Loucy (cell line): ENCODE results near the gene ZFP36.

ENCODE experiments used
- H2AFZ ChIP-seq: fragments of 200-600 bp; sonication (generic); 2 replicates; pipeline ENCODE4 v1.6.0; 2016; ENCODE audit warnings: antibody characterized with exemption, mild to moderate bottlenecking, low read length, moderate library complexity
- H3F3A ChIP-seq: fragments of 200-600 bp; 2 replicates; pipeline ENCODE4 v1.6.0; 2016; ENCODE audit warnings: antibody characterized with exemption, low read depth, mild to moderate bottlenecking
- H3K27me3 ChIP-seq: fragments of 200-600 bp; sonication (generic); 2 replicates; pipeline ENCODE4 v1.6.1; 2014; ENCODE audit warnings: low read length, mild to moderate bottlenecking; ENCODE audit not compliant: insufficient read depth, poor library complexity, severe bottlenecking
- H3K36me3 ChIP-seq: fragments of 200-600 bp; sonication (generic); 2 replicates; pipeline ENCODE4 v1.6.1; 2016; ENCODE audit warnings: low read length; ENCODE audit not compliant: insufficient read depth
- H3K4me1 ChIP-seq: fragments of 200-600 bp; sonication (generic); 2 replicates; pipeline ENCODE4 v1.5.1; 2014; ENCODE audit warnings: low read length, mild to moderate bottlenecking; ENCODE audit not compliant: insufficient read depth, poor library complexity, severe bottlenecking
- H3K4me2 ChIP-seq: fragments of 200-600 bp; sonication (generic); 2 replicates; pipeline ENCODE4 v1.6.0; 2014; ENCODE audit warnings: antibody characterized with exemption, low read length, low read depth, mild to moderate bottlenecking; ENCODE audit not compliant: poor library complexity, severe bottlenecking
- H3K4me3 ChIP-seq: fragments of 200-600 bp; sonication (generic); 2 replicates; pipeline ENCODE4 v1.5.1; 2014; ENCODE audit warnings: low read length, mild to moderate bottlenecking, mixed read lengths; ENCODE audit not compliant: poor library complexity, severe bottlenecking
- H3K79me2 ChIP-seq: fragments of 200-600 bp; sonication (generic); 2 replicates; pipeline ENCODE4 v1.6.1; 2014; ENCODE audit warnings: low read length; ENCODE audit not compliant: insufficient read depth
- H3K9ac ChIP-seq: fragments of 200-600 bp; sonication (generic); 2 replicates; pipeline ENCODE4 v1.6.0; 2014; ENCODE audit warnings: mild to moderate bottlenecking, low read depth, low read length, moderate library complexity; ENCODE audit not compliant: poor library complexity, severe bottlenecking
- H3K9me2 ChIP-seq: fragments of 200-600 bp; sonication (generic); replicated peaks from 2 replicates; pipeline ENCODE4 v1.6.1; 2016; ENCODE audit warnings: low read depth, low read length, mixed read lengths
- H3K9me3 ChIP-seq: fragments of 200-600 bp; sonication (generic); 2 replicates; pipeline ENCODE4 v1.6.1; 2014; ENCODE audit warnings: mild to moderate bottlenecking, antibody characterized with exemption, low read length, low read depth; ENCODE audit not compliant: insufficient read depth
- H4K20me1 ChIP-seq: fragments of 200-600 bp; sonication (generic); 2 replicates; pipeline ENCODE4 v1.6.0; 2014; ENCODE audit warnings: antibody characterized with exemption, low read length, mild to moderate bottlenecking; ENCODE audit not compliant: insufficient read depth, poor library complexity, severe bottlenecking
- CTCF ChIP-seq: fragments of 200-600 bp; sonication (generic); conservative IDR thresholded peaks from 2 replicates; pipeline ENCODE4 v1.5.1; 2014; ENCODE audit warnings: mild to moderate bottlenecking, antibody characterized with exemption, low read length
- EZH2phosphoT487 ChIP-seq: fragments of 200-600 bp; IDR thresholded peaks from 2 replicates; pipeline ENCODE4 v1.6.1; 2018; ENCODE audit warnings: antibody characterized with exemption, mild to moderate bottlenecking, moderate library complexity, borderline replicate concordance

Gene ZFP36

DNA sequence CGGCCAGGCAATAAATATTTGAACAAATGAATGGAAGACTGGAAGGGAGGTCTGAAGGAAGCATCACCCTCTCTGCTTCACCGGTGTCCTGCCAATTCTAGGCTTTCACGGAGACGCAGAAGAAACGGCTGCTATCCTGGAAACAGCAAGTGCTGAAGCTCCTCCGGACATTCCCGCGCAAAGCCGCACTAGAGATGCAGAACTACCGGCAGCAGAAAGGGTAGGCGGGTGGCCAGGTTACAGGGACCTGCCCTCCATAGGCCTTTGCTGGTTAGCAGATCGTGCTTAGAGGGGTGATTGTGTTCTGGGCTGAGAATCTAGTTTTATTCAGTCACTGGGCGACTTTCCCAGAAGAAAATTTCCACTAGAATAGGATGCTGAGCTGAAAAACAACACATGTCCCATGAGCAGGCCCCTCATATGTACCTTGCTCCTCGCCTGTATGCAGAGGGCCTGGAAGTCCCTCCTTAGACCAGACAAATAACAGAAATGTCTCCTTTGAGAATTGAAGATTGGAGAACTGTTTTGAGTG, 26.7 kb upstream of the ZFP36 start:
- Histone ChIP-seq H2AFZ (no peak overlapping the region), H3K27me3 (no peaks in the 10 kb centered on the region), H3K4me3 (no peak overlapping the region), H3K9me3 (no peaks in the 10 kb centered on the region), H3K4me1 (no peaks in the 10 kb centered on the region), H3K36me3 (peaks cover 80% of the 10 kb centered on the region; the same call in 1 of the 2 replicates), H3F3A (no peaks in the 10 kb centered on the region), H3K9me2 (no peaks in the 10 kb centered on the region), H4K20me1 (no peaks in the 10 kb centered on the region), H3K9ac (no peak overlapping the region), H3K4me2 (no peak overlapping the region), H3K79me2 (no peaks in the 10 kb centered on the region)
- TF ChIP-seq EZH2phosphoT487: no peak

DNA sequence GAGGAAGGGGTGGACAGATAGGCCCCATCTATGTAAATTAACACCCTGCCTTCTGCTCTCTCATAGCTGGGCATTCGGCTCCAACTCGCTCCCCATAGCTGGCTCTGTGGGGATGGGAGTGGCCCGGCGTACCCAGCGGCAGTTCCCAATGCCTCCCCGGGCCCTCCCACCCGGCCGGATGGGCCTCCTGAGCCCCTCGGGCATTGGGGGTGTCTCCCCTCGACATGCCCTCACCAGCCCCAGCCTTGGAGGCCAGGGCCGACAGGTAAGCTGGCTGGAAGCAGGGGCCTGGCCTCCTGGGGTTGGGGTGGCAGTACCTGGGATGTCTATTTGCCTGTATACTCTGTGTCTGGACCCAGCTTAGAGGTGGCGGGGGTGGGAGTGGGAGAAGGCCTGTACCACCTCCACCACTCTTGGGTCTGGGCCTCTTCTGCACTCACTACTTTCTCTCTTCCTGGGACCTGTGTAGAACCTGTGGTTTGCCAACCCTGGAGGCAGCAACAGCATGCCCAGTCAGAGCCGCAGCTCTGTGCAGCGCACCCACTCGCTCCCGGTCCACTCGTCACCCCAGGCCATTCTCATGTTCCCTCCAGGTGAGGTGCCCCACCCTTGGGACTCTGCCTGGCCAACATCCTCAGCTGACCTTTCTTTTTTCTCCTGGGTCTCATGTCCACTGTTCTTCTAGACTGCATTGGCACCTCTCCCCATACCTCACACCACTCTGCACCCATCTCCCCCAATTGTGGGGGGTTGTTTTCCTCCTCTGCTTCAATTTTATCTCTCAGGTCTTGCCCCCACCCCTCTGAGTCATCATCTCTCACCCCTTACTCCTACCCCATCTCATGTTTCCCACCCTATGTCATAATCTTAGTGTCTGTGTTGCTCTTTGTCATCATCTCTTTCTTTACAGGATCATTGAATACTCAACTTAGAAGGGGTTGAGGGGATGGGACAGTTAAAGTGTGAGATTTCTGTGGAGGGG, 25.8 kb upstream of the ZFP36 start:
- Histone ChIP-seq H3K4me2 (no peak overlapping the region), H3F3A (no peaks in the 10 kb centered on the region), H3K9me2 (no peaks in the 10 kb centered on the region), H3K79me2 (no peaks in the 10 kb centered on the region), H3K4me1 (no peaks in the 10 kb centered on the region), H3K9ac (no peak overlapping the region), H4K20me1 (no peaks in the 10 kb centered on the region), H3K4me3 (no peak overlapping the region), H3K36me3 (peaks cover 78% of the 10 kb centered on the region; the same call in 1 of the 2 replicates), H3K27me3 (no peaks in the 10 kb centered on the region), H2AFZ (no peak overlapping the region), H3K9me3 (no peaks in the 10 kb centered on the region)
- no peak for TF ChIP-seq CTCF
- no peak for TF ChIP-seq EZH2phosphoT487

GRCh38 chr19:39381910-39382611, 24.6 kb upstream of the ZFP36 start:
- H3K4me3 ChIP-seq: no peak overlapping the region
- H3K79me2 ChIP-seq: no peaks in the 10 kb centered on the region
- H2AFZ ChIP-seq: no peak overlapping the region
- no peaks in the 10 kb centered on the region for H3F3A ChIP-seq
- H3K9ac ChIP-seq: no peak overlapping the region
- H3K9me3 ChIP-seq: no peaks in the 10 kb centered on the region
- H3K9me2 ChIP-seq: no peaks in the 10 kb centered on the region
- no peaks in the 10 kb centered on the region for H3K4me1 ChIP-seq
- H4K20me1 ChIP-seq: no peaks in the 10 kb centered on the region
- H3K36me3 ChIP-seq: peaks cover 78% of the 10 kb centered on the region; the same call in 1 of the 2 replicates
- no peaks in the 10 kb centered on the region for H3K27me3 ChIP-seq
- H3K4me2 ChIP-seq: no peak overlapping the region
- no peak for TF ChIP-seq EZH2phosphoT487
